ENCODE data around the gene FSD2.

FSD2 gene

GRCh38 chr15:82792068-82792467 is 13.8 kb downstream of the FSD2 start:
- H3K9me3 ChIP-seq (ENCODE audit: control insufficient read depth, insufficient read depth, low read length) = no peaks in the 10 kb centered on the region
- no peaks in the 10 kb centered on the region for H4K20me1 ChIP-seq (ENCODE audit: control insufficient read depth, insufficient read depth, low read depth, low read length)
- H3F3A ChIP-seq (ENCODE audit: control insufficient read depth, insufficient read depth) = no peaks in the 10 kb centered on the region
- no peaks in the 10 kb centered on the region for H3K79me2 ChIP-seq (ENCODE audit: control insufficient read depth, low read length)
- H3K9me2 ChIP-seq (replicated peaks; ENCODE audit: control insufficient read depth, low read length) = no peaks in the 10 kb centered on the region
- H3K4me2 ChIP-seq (ENCODE audit: low read length) = no peak overlapping the region
- H3K4me1 ChIP-seq (ENCODE audit: control insufficient read depth, low read length) = no peaks in the 10 kb centered on the region
- H3K4me3 ChIP-seq (ENCODE audit: low read length) = no peak overlapping the region
- H3K27ac ChIP-seq (ENCODE audit: low read depth, low read length) = no peak overlapping the region
- no peaks in the 10 kb centered on the region for H3K36me3 ChIP-seq (ENCODE audit: control insufficient read depth, low read length)
- peaks cover 1% of the 10 kb centered on the region; the same call in 1 of the 2 replicates for H3K27me3 ChIP-seq (ENCODE audit: control insufficient read depth, low read length)
- TF ChIP-seq CTCF (IDR thresholded peaks at IDR 0.05; ENCODE audit: low read depth, low read length, poor library complexity, severe bottlenecking) = no peak
- no peak for TF ChIP-seq EZH2phosphoT487 (IDR thresholded peaks at IDR 0.05; ENCODE audit: borderline replicate concordance, low read length)

GRCh38 chr15:82790321-82790720 is 15.5 kb downstream of the FSD2 start:
- H3K27ac ChIP-seq (ENCODE audit: low read depth, low read length) = no peak overlapping the region
- H3K9me3 ChIP-seq (ENCODE audit: control insufficient read depth, insufficient read depth, low read length) = no peaks in the 10 kb centered on the region
- H4K20me1 ChIP-seq (ENCODE audit: control insufficient read depth, insufficient read depth, low read depth, low read length) = no peaks in the 10 kb centered on the region
- no peaks in the 10 kb centered on the region for H3K79me2 ChIP-seq (ENCODE audit: control insufficient read depth, low read length)
- H3K4me3 ChIP-seq (ENCODE audit: low read length) = no peak overlapping the region
- no peaks in the 10 kb centered on the region for H3K4me1 ChIP-seq (ENCODE audit: control insufficient read depth, low read length)
- H3F3A ChIP-seq (ENCODE audit: control insufficient read depth, insufficient read depth) = no peaks in the 10 kb centered on the region
- H3K27me3 ChIP-seq (ENCODE audit: control insufficient read depth, low read length) = peaks cover 9% of the 10 kb centered on the region
- H3K9me2 ChIP-seq (replicated peaks; ENCODE audit: control insufficient read depth, low read length) = no peaks in the 10 kb centered on the region
- TF ChIP-seq CTCF (IDR thresholded peaks at IDR 0.05; ENCODE audit: low read depth, low read length, poor library complexity, severe bottlenecking) (no peak), EZH2phosphoT487 (IDR thresholded peaks at IDR 0.05; ENCODE audit: borderline replicate concordance, low read length) (no peak)
- H3K4me2 ChIP-seq (ENCODE audit: low read length) = no peak overlapping the region
- no peaks in the 10 kb centered on the region for H3K36me3 ChIP-seq (ENCODE audit: control insufficient read depth, low read length)

- H3K4me1 ChIP-seq (ENCODE audit: control insufficient read depth, low read length) = no peaks in the 10 kb centered on the region
- no peak overlapping the region for H3K27ac ChIP-seq (ENCODE audit: low read depth, low read length)
- H3F3A ChIP-seq (ENCODE audit: control insufficient read depth, insufficient read depth) = no peaks in the 10 kb centered on the region
- no peaks in the 10 kb centered on the region for H3K36me3 ChIP-seq (ENCODE audit: control insufficient read depth, low read length)
- H4K20me1 ChIP-seq (ENCODE audit: control insufficient read depth, insufficient read depth, low read depth, low read length) = no peaks in the 10 kb centered on the region
- H3K79me2 ChIP-seq (ENCODE audit: control insufficient read depth, low read length) = no peaks in the 10 kb centered on the region
- TF ChIP-seq EZH2phosphoT487 (IDR thresholded peaks at IDR 0.05; ENCODE audit: borderline replicate concordance, low read length) = no peak
- no peaks in the 10 kb centered on the region for H3K9me3 ChIP-seq (ENCODE audit: control insufficient read depth, insufficient read depth, low read length)
- no peak overlapping the region for H3K4me3 ChIP-seq (ENCODE audit: low read length)
- H3K4me2 ChIP-seq (ENCODE audit: low read length) = no peak overlapping the region
- H3K9me2 ChIP-seq (replicated peaks; ENCODE audit: control insufficient read depth, low read length) = no peaks in the 10 kb centered on the region
- peaks cover 9% of the 10 kb centered on the region for H3K27me3 ChIP-seq (ENCODE audit: control insufficient read depth, low read length)
Measured at GRCh38 chr15:82789491-82789890, 16.4 kb downstream of the FSD2 start.

- no peaks in the 10 kb centered on the region for H3K9me2 ChIP-seq (replicated peaks; ENCODE audit: control insufficient read depth, low read length)
- H3K4me3 ChIP-seq (ENCODE audit: low read length) = no peak overlapping the region
- no peaks in the 10 kb centered on the region for H3K79me2 ChIP-seq (ENCODE audit: control insufficient read depth, low read length)
- no peaks in the 10 kb centered on the region for H3K4me1 ChIP-seq (ENCODE audit: control insufficient read depth, low read length)
- H3K9me3 ChIP-seq (ENCODE audit: control insufficient read depth, insufficient read depth, low read length) = no peaks in the 10 kb centered on the region
- no peaks in the 10 kb centered on the region for H4K20me1 ChIP-seq (ENCODE audit: control insufficient read depth, insufficient read depth, low read depth, low read length)
- H3K4me2 ChIP-seq (ENCODE audit: low read length) = no peak overlapping the region
- H3K36me3 ChIP-seq (ENCODE audit: control insufficient read depth, low read length) = no peaks in the 10 kb centered on the region
- H3K27me3 ChIP-seq (ENCODE audit: control insufficient read depth, low read length) = peaks cover 9% of the 10 kb centered on the region
- no peak for TF ChIP-seq EZH2phosphoT487 (IDR thresholded peaks at IDR 0.05; ENCODE audit: borderline replicate concordance, low read length)
- no peak for TF ChIP-seq CTCF (IDR thresholded peaks at IDR 0.05; ENCODE audit: low read depth, low read length, poor library complexity, severe bottlenecking)
- H3F3A ChIP-seq (ENCODE audit: control insufficient read depth, insufficient read depth) = no peaks in the 10 kb centered on the region
- no peak overlapping the region for H3K27ac ChIP-seq (ENCODE audit: low read depth, low read length)
Measured at GRCh38 chr15:82788496-82788895, 17.4 kb downstream of the FSD2 start.

Data from DOHH2 (cell line).